Stimulated activated CD4-positive, alpha-beta T cell treated with anti-CD3 and anti-CD28 coated beads, Interleukin-15, amount 100 ng/mL, for 24 hours (primary cell): ENCODE measurements around the gene DLG2.

Experiments used
- DNase-seq: peaks from one replicate; pipeline ENCODE4 v3.0.0-alpha.2; 2020

Gene DLG2

DNA sequence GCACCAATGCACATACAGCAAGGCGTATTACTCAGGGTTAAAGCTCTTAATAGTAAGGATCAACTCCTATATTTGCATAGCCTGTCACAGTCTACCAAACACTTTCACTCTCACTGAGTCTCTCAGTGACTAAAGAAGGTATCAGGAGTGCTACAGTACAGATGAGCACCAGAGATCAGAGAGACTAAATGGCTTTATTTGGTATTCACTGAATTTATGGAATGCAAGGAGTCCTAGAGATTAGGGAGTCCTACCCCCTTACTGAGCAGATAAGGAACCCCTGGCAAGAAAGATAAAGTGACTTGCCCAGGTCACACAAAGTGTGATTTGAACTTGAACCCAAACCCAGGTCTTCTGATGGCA is 1944.6 kb downstream of the DLG2 start:
- DNase-seq, result no peak

DNA sequence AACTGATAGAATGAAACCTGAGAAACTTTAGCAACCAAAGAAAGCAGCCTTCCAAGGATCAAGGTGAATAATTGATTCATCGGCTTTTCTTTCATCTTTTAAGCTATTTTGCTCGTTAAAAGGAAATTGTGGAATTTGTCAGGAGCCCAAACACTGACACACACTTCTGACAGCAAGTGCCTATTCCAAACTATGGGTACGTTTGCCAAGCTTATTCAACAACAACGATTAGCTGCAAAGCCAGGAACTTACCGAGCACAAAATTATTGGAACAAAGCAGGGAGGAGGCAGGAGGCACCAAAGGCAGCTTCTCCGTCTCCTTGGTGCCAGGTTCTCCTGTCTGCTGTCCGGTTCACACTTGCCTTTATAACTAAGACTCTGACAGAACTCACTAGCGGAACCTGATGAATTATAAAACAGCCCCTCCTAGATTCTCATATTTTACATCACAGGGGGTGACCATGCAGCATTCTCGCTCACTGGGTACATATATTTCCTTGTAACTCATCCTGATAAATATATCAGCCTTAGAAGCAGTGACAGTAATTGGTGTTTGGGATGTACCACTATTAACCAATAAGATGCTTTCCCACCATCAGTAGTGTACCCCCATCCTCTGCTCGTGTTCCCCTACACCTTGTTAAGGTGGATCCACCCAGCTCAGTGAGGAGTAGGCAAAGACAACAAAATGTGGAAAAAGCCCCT is 1945.1 kb downstream of the DLG2 start:
- no peak for DNase-seq

DNA sequence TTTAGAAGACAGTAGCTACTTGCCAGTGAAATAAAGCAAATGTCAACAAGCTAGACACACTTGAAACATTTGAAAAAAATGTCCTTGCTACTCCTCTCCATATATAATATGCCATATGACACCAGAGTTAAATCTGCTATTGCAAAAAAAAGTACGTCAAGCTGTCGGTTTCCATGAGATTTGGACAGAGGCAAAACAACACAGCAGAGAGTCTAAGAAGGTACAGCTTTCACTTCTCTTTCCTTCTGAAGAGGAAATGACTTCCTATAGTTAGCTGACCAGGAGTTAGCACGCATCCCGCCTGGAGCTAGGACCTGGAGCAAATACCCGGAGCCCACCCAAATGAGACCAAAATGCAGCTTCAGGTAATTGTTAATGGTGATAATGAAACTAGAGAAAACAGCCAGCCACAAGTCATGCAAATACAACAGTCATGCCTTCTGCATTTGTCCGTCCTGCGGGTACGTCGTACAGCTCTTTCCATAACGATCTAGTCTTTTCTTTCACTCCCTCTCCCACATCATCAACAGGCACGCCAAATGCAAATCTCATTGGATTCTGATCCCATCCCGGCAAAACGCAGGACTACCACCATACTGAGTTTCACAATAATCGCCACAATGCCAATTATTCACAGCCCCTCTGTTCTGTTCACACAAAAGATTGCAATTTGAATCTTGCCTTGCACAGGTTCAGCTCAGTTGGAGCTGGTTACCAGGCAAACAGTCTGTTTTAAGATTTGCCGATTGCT is 1945.9 kb downstream of the DLG2 start:
- DNase-seq, result no peak

DNA sequence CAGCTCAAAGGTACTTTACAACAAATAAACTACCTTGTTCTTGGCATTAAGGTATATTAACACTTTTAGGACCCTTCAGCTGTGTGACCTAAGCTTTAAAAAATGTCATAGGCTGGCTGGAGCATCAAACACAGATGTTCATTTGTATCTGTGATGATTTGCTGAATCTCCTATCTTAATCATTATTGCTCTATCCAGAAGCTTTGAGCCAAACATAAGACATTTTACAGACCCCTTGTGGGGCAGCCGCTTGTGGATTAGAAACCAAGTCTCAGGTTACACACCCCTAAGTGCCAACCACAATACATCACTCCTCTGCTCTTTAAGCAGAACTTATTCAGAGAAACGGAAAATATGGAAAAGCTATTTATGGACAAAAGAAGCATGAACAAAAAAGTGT is 1946.8 kb downstream of the DLG2 start:
- DNase-seq, result no peak

DNA sequence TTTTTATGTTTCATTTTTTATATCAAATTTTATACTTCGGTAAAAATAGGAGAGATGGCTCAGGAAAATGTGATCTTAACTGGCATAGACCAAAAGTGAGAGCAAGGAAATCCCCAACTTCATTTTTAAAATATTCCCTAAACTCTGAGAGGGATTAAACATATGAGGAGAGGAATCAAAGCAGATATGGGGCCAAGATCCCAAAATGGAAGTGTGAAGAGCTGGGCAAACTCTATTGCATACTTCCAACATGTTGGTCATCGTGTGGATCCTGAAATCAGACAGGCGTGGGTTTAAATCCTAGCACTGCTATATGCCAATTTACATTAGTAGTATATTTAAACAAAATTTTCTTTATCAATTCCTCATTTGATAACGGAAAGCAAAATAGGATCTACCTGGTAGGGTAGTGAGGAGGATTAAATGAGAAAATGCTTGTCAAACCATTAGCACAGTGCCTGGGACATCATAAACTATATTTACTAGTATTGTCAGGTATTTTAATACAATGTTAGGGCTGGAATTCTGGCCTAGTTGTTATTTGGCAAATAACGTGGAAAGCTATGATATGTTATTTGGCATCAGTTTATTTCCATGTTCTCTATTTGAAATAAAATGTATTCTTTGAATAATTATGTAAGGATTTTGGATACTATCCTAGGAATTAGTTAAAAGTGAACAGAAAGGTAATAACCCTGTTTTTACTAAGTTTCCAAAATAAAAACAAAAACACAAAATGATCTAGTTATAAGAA is 1948.1 kb downstream of the DLG2 start:
- no peak for DNase-seq

DNA sequence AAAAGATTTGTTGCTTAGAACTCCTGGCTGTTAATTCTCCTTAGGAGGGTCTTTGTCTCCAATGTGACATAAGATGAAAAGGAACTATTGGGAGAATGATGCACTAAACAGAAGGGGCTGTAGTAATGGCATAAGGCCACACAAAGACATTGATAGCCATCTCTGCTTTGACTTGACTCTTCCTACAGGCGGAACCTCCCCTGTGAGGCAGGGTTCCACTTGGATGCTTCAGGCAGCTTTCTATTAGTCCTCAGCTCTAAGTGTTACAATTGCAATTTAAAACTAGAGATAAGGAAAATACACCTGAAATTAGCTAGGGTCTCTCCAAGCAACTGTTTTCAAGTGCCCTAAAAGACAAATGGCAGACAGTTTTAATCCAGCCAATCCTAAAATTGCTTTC is 1949.4 kb downstream of the DLG2 start:
- DNase-seq, result no peak

DNA sequence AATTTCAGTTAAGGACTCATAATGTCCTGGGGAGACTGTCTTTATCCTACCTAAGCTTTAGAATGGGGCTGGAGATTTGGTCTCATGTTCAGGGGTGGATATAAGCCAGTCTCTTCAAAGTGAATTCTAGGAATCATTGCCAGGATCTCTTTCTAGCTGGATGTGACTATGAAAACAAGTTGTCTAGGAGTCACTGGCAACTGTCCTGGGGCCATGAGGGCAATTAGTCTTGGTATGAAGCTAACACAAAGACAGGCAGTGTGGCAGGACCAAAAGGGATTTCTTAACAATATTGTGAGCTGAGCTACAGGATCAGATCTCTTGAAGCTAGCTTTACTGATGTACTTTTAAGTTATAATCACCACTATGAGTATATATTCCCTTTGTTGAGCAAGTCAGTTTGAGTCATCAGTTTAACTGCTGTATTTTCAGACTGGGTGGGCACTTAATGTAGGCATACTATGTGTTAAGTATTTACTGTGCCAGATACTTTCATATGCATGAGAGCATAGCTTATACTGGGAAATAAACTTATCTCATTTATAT is 1951.0 kb downstream of the DLG2 start:
- no peak for DNase-seq

DNA sequence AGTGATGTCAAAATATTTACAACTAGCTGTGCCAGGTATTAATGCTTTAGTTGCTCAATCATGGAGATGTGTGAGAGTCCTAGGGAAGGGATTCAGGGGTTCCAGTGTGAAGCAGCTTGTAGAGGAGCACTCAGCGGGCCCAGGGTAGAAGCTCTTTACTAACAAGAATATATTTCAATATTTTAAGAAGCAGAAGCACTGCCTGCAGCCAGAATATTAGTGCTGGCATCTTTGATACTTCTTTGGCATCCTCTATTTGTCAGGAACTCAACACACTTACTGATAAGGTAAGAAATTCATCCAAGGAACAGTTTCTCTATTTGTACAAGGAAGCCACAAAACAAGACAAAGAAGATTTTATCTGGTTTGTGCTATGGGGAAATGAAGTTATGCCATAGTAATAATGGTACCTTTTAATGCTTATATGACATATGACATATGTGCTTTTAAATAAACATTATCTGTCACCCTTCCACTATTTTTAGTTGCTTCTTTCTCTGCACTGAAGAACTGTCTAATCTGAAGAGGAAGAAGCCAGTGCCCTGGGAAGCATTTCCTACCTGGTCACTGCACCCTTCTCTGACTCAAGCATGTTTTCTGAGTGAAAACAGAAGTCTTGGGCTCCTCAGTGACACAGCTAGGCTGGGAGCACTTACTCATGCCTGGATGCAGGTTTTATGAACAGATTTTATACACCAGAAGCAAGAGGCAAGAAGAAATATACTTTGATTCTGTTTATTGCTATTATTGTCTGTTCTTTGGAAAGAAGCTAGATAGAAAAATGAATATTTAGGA is 1952.8 kb downstream of the DLG2 start:
- DNase-seq, result no peak

DNA sequence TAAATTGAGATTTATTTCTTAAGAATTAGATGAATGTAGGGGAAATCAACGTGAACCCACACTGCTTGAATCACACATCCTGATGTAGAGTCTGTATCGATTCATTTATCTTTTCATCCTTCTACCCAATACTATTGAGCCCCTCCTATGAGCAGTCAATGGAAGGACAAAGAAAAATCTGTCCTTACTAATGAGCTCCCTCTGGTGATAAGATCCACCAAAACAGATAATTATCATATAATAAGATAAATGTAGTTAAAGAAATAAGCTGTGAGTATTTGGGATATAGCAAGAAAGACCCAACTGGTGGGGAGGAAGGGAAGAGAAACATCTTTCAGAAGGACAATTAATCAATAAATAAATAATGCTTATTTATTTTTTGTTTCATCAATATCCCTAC is 1955.9 kb downstream of the DLG2 start:
- DNase-seq, result no peak

DNA sequence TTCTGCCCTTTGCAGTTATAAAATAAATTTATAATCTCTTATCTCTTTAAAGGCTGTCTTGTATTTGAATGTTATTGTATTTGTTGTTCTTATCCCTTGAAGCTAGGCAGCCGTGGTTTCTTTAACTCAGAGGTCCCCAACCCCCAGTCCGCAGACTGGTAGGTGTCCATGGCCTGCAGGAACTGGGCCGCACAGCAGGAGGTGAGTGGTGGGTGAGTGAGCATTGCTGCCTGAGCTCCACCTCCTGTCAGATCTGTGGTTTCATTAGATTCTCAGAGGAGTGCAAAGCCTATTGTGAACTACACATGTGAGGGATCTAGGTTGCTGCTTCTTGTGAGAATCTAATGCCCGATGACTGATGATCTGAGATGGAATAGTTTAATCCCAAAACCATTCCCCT is 1961.0 kb downstream of the DLG2 start:
- no peak for DNase-seq

DNA sequence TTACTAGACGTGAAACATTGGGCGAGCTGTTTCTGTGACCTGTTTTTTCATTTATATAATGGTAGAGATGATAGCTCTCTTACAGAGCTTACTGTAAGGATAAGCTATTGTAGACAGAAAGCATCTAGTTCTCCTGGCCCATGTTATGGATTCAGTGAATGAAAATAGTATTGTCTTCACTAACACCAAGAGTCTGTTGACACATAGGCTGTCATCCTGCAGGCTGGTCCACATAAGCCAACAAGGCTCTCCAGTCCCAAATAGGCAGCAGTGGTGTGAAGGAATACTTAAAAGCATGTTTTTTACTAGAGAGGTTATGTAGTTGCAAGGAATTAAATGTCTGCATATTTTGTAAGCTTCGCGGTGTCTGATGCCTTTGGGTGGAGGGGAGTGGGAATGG is 1963.2 kb downstream of the DLG2 start:
- DNase-seq, result no peak

DNA sequence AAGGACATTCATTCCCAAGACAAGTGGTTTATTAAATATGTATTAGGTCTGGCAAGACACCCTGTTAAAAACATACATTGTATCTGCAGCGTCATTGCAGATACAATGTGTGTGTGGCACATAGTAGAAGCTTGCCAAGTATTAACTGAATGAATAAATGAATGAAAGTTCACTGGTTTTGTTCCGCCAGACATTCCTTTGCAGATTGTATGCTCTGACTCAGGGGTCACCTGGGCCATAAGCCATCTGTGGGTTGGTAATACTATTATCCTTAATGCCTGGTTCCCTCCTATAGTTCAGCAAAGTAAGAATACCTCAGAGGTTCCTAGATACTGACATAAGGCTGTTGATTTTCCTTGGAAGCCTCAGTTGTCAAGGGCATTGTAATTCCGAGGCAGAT is 1963.7 kb downstream of the DLG2 start:
- no peak for DNase-seq

DNA sequence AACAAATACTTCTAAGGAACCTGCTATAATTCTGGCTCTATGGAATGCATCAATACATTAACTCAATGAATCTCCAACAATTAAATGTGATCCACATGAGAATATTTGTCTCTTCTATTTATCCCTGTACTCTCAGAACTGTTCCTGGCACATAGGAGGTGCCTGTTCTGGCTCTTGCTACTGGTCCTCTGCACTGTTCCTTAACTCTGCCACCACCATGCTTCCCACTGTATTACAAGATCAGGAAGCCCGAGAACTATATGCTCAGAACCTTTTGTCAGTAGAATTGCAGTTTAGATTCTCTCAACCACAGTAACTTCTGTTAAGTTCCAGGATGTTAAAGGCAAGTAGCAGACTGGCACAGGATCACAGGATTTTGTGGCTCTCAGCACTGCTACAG is 1964.7 kb downstream of the DLG2 start:
- no peak for DNase-seq

DNA sequence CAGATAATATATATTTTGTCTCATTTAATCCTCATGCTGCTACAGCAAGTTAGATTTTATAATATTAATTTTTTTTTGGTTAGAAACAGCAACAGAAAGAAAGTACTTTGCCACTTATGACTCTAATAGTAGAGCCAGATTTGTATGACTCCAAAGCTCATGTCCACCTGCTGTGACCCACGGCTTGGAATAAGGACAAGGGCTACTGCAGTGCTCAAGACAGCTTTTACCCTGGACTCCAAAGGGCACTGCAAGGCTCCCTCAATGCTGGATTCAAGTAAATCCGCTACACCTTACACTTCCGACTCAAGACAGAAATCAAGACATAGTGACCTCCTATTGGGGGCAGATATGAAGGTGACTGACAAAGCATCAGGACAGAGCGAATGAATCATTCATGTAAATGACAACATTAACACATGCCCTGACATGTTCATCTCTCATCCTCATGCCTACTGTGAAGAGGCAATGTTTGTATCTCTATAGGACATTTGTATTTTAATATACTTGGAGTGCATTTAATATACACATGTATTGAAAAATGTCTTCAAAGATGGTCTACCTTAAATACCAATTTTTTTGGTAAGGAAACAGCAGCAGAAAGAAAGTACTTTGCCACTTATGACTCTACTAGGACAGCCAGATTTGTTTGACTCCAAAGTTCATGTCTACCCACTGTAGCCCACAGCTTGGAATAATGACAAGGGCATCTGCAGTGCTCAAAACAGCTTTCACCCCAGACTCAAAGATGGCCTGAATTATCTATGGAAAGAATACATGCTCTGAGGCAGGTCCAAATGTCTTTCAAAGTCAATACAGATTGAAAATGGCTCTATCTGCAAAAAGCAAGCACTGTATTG is 1965.4 kb downstream of the DLG2 start:
- no peak for DNase-seq

DNA sequence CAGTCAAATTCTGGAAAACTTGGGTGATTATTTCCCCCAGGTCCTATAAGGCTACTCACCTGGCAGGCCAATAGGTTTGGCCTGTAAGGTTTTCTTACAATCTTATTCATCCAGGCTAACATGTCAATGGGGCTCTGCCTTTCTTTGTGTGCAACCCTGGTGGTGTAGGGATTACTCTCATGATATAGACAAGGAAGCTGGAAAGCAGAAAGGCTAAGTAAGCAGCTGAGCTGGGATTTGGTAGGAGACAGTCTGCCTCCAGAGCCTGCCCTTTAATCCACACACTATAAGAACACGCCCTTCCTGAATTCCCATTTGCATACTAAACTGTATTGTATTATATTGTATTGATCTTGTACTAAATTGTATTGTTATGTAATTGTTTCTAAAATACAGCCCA is 1967.7 kb downstream of the DLG2 start:
- no peak for DNase-seq

DNA sequence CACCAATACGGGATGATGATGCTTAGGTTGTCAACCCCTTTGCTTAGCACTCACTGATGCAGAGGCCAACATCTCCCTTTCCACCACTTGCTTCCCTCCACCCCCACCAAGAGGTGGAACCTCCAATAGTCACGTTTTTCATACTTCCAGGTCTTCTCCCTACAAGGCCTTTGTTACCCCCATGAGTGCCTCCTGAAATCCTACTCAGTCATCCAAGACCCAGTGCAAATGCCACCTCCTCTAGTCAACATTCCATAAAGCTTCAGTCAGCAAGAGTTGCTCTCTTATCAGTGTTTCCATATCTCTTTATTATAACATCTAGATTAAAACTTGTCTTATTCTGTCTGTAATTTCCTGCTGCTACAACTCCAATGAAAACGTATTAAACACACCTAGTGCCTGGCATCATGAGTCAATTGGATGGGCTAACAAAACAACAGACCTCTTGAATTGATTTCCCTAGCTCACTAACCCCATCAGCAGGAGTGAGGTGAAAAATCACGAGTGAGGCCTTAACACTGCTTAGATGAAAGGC is 1970.3 kb downstream of the DLG2 start:
- no peak for DNase-seq

DNA sequence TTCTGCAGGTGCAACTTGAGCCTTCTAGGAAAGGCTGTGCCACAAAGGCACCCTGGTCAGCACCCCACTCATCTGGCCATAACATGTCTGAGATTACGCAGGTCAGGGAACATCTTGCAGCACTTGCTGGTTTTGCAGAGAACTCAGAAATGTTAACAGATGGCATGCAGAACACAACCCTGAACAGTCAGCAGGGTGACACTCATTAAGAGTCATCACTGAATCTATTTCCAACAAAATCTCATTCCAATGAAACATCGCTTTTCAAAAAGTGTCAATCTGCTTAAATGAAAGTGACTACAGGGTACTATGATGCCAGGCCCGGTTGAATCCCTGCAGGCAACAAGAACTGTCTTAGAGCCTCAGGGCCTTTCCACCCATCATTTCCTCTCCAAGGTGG is 1971.2 kb downstream of the DLG2 start:
- no peak for DNase-seq

DNA sequence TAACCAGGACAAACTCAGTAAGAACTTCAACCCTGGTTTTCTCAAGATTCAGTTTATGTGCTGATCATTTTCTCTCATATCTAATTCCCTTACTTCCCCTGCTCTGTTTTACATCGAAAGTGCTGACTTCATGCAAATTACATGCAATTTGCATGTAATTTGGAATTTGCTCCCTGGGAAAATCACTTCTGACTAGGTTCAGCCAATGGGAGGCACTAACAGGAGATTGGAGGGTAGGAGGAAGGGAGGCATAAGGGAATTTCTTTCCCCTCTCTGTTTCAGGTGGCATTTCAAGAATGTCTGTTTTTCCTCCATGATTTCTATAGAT is 1977.7 kb downstream of the DLG2 start:
- DNase-seq, result no peak

DNA sequence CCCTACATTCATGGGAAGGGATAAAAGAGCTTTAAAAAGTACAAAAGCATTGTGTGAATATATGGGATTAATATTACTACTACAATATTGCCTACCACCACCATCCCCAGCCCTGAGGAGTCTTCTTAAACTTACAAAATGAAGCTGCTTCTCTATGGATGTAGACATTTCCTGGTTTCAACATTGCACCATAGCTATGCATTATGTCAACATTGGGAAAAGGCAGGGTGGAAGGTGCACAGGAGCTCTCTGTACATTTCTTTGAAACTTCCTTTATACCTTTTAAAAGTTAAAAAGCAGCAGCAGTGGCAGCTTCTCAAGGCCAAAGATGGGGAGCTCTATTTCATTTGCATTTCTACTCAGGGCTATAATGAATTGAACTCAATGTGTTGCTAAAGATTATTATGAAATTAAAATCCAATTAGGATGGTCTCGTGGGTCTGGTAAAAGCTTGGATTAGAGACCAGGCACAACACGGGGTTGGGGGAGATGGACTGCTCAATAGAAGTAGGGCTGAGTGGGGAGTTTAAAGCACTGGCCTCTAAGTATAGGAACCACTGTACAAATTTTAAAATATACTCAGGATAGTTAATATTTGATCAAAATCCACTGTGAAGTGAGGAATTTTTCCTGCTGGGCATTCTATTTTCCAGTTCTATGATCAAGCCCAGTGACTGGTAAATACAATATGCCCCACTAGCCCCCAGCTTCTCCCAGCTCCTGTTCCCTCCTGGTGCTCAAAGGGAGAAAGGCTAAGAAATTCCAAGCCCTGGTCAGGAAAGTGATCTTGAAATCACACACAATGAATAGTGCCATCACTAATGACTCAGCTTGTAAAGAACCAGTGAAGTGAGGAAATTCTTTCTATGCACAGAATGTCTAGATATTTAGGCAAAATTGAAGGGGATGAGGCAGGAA is 1978.3 kb downstream of the DLG2 start:
- no peak for DNase-seq

DNA sequence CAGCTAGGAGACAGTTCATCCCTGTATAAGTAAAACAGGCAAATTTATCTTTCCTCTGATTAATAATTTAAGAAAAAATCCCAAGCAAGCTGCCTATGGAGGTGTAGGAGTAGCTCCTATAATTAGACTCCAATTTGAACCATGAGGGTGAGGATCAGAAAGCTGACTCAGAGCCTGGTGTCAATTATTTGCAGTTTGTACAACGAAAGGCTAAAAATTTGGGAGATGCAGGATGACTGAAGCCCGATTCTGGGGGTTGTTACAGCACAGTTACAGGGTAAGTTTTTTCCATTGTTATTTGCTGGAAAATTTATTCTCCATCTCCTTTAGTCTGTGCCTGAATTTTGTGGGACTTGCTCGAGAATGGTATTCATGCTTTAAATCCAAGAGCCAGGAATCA is 1981.6 kb downstream of the DLG2 start:
- no peak for DNase-seq

DNA sequence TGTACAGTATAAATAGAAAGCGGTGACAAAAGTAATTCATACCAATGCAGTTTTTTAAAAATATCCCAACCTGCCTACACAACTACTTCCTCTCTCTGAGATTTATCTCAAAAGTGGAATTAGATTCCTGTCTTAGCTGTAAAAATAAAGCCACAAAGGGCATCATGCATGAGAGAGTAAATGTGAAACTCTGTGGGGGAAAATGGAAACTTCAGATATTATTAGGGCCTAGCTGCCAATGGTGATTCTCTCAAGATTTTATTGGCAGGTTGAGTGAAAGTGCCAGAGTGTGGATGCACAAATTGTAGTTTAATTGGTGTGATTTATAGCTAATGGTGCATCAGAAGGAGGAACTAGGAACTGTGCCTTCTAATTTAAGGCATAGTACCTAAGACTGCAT is 1984.0 kb downstream of the DLG2 start:
- no peak for DNase-seq
